HL-60 (cell line): Measurements from ENCODE around the gene CCDC187.

Experiments
- DNase-seq, 2 experiments: peaks; one replicate each; pipeline ENCODE4 v3.0.0-alpha.2; 2010 to 2020; ENCODE audit warnings: low read depth in 1 of 2, low spot score in 1 of 2
- H3K27ac ChIP-seq: fragments of 250-450 bp; sonication (Bioruptor Pico); replicated peaks from 2 replicates; pipeline ENCODE4 v1.5.1; 2020; ENCODE audit warnings: mild to moderate bottlenecking, moderate library complexity
- H3K27me3 ChIP-seq: fragments of 250-450 bp; sonication (Bioruptor Pico); 2 replicates; pipeline ENCODE4 v1.5.1; 2021; ENCODE audit warnings: mild to moderate bottlenecking, moderate library complexity; ENCODE audit not compliant: insufficient read depth, poor library complexity, severe bottlenecking
- H3K4me3 ChIP-seq: replicated peaks from 2 replicates; pipeline ENCODE4 v1.5.1; 2011; ENCODE audit warnings: mild to moderate bottlenecking, control low read depth, low read length; ENCODE audit not compliant: insufficient read depth
- GABPA ChIP-seq: IDR thresholded peaks from 2 replicates; pipeline ENCODE4 v1.6.1; 2012; ENCODE audit warnings: low read depth
- POLR2AphosphoS5 ChIP-seq: IDR thresholded peaks from 2 replicates; pipeline ENCODE4 v1.6.1; 2012; ENCODE audit warnings: low read depth
- SPI1 ChIP-seq: IDR thresholded peaks from 2 replicates; pipeline ENCODE4 v1.6.1; 2012; ENCODE audit warnings: low read depth, mild to moderate bottlenecking, borderline replicate concordance
- TF ChIP-seq, protein P1 (sequence below): IDR thresholded peaks from one replicate; pipeline ENCODE4 v1.5.1; 2011; ENCODE audit warnings: low read length, control low read depth, inconsistent platforms; ENCODE audit not compliant: insufficient read depth
- TF ChIP-seq, protein P2 (sequence below): IDR thresholded peaks from 2 replicates; pipeline ENCODE4 v1.6.1; 2012; ENCODE audit warnings: low read depth; ENCODE audit not compliant: insufficient replicate concordance

Gene CCDC187

DNA sequence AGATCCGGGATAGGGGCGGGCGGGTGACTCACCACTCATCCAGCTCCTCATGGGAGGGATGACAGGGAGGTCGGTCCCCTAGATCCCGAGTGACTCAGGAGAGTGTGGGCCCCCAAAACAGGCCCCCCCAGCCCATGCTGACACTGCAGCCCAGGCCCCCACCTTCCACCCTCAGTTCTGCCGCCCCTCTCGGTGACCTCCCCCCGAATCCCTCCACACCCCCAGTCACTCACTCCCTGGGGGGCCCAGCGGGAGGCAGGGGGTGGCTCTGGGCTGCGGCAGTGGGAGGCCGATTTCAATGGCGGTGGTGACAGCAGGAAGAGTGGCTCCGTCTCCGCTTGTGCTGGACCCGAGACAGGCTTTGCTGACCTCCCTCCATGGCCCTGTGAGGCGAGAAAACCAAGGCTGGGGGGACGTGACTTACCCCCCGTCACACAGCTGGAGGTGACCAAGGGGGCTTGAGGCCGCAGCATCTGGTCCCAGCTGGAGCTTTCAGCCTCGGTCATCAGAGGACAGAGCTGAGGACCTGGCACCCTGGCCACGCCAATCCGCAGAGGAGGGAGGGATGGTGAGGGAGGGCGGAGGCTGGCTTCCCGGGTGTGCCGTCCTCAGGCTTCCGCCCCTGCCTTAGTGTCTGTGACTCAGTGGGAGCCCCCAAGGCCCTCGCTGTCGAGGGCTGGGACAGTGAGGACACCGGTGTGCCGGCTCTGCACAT, 32.4 kb upstream of the CCDC187 start:
- TF ChIP-seq, protein P1, sequence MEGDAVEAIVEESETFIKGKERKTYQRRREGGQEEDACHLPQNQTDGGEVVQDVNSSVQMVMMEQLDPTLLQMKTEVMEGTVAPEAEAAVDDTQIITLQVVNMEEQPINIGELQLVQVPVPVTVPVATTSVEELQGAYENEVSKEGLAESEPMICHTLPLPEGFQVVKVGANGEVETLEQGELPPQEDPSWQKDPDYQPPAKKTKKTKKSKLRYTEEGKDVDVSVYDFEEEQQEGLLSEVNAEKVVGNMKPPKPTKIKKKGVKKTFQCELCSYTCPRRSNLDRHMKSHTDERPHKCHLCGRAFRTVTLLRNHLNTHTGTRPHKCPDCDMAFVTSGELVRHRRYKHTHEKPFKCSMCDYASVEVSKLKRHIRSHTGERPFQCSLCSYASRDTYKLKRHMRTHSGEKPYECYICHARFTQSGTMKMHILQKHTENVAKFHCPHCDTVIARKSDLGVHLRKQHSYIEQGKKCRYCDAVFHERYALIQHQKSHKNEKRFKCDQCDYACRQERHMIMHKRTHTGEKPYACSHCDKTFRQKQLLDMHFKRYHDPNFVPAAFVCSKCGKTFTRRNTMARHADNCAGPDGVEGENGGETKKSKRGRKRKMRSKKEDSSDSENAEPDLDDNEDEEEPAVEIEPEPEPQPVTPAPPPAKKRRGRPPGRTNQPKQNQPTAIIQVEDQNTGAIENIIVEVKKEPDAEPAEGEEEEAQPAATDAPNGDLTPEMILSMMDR, result no peak
- no peak for TF ChIP-seq GABPA
- TF ChIP-seq SPI1, result no peak
- no peak for TF ChIP-seq POLR2AphosphoS5
- TF ChIP-seq, protein P2, sequence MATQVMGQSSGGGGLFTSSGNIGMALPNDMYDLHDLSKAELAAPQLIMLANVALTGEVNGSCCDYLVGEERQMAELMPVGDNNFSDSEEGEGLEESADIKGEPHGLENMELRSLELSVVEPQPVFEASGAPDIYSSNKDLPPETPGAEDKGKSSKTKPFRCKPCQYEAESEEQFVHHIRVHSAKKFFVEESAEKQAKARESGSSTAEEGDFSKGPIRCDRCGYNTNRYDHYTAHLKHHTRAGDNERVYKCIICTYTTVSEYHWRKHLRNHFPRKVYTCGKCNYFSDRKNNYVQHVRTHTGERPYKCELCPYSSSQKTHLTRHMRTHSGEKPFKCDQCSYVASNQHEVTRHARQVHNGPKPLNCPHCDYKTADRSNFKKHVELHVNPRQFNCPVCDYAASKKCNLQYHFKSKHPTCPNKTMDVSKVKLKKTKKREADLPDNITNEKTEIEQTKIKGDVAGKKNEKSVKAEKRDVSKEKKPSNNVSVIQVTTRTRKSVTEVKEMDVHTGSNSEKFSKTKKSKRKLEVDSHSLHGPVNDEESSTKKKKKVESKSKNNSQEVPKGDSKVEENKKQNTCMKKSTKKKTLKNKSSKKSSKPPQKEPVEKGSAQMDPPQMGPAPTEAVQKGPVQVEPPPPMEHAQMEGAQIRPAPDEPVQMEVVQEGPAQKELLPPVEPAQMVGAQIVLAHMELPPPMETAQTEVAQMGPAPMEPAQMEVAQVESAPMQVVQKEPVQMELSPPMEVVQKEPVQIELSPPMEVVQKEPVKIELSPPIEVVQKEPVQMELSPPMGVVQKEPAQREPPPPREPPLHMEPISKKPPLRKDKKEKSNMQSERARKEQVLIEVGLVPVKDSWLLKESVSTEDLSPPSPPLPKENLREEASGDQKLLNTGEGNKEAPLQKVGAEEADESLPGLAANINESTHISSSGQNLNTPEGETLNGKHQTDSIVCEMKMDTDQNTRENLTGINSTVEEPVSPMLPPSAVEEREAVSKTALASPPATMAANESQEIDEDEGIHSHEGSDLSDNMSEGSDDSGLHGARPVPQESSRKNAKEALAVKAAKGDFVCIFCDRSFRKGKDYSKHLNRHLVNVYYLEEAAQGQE, result no peak
- DNase-seq, result no peak
- no peak overlapping the region for H3K27ac ChIP-seq

DNA sequence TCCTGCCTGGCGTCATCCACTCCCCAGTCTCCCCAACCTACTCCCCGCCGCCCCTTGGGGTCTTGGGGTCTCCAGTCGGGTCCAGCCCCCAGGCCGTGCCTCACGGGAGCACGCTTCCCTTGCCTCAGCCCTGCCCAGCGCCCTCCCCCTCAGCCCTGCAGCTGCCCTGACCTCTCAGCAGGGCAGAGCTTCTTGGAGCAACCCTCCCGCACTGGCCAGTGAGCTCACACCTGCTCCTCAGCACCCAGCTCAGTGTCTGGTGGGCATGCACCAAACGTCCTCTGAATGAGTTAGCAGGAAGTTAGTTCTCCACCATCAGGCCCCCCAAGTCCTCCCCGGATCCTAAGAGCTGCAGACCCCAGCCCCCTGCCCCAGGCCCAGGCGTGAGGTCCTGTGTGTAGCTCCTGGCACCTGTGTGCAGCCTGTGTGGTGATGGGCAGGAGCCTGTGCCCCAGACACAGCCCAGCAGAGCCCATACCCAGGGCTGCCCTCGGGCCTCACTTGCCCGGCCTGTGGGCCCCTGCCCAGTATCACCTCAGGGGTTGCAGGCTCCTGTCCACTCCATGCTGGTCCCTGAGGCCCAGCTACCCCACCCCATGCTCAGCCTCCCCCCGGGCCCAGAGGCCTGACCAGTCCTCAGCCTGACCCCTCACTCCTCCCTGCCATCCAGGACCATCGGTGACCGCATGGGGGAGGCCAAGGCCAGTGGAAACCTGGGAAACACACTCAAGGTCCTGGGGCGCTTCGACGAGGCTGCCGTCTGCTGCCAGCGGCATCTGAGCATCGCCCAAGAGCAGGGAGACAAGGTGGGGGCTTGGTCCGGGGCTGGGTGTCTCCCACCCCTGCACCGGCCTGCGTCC, 31.6 kb upstream of the CCDC187 start:
- Histone ChIP-seq H3K4me3 (no peak overlapping the region), H3K27me3 (no peaks in the 10 kb centered on the region), H3K27ac (no peak overlapping the region)
- DNase-seq, result no peak
- TF ChIP-seq, protein P2, result no peak
- TF ChIP-seq, protein P1, result no peak
- TF ChIP-seq POLR2AphosphoS5, result no peak
- no peak for TF ChIP-seq GABPA
- no peak for TF ChIP-seq SPI1

More for the DNA sequence above, 32.4 kb upstream of the CCDC187 start:
- Histone ChIP-seq H3K4me3 (no peak overlapping the region), H3K27me3 (no peaks in the 10 kb centered on the region)

DNA sequence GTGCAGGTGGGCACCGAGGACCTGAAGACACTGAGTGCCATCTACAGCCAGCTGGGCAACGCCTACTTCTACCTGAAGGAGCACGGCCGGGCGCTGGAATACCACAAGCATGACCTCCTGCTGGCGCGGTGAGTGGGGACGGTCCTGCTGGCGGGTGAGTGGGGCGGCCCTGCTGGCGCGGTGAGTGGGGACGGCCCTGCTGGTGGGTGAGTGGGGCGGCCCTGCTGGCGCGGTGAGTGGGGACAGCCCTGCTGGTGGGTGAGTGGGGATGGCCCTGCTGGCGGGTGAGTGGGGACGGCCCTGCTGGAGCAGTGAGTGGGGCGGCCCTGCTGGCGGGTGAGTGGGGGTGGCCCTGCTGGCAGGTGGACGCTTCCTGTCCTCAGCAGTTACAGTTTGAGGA, 30.6 kb upstream of the CCDC187 start:
- H3K27me3 ChIP-seq, result no peaks in the 10 kb centered on the region
- DNase-seq, result no peak
- TF ChIP-seq SPI1 (no peak), POLR2AphosphoS5 (no peak)
- TF ChIP-seq, protein P1, result no peak
- no peak overlapping the region for H3K27ac ChIP-seq
- H3K4me3 ChIP-seq, result no peak overlapping the region
